ENCODE measurements around the gene MAP3K14. TPM values are rescaled to one million over a fixed set of nuclear protein-coding genes. Genes with fewer than 3 reads are reported as not detected.

The MAP3K14 gene
- total RNA-seq, 1 donor from 2014 or later = 0.34 TPM

DNA sequence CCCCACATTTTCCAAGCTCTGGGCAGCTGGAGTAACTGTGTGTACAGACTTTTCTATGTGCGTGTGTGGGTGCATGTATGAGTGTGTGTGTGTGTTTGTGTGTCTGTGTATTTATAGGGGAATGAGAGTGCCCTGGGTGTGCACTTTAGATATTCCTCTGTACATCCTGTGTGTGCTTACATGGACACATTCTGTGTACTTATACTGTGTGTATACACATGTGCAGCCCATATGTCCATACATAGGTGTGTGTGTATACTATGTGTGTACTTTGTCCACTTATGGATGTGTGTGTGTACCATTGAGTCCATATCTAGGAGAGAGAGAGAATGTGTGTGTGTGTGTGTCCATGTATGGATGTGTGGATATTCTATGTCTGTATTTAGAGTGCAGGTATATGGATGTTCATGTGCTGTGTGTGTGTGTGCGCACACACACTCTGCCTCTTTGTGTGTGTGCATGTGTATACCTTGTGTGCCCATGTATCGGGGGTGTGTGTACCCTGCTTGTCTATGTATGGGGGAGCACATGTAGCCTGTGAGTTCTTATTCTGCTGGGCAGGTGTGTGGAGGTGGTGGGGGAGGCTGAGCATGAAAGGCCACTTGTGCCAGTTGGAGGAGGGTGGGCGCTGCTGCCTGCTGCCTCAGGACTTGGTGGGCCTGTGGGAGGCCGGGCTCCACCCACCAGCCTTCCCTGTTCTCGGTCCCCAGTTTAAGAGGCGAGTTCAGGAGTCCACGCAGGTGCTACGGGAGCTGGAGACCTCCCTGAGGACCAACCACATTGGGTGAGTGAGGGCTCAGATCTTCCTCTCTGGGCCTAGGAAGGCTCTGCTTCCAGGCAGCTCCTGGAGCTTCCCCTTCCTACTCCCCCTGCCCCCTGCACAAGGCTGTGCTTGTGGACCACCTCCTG is 84.1 kb downstream of the MAP3K14 start:
- H4K20me1 ChIP-seq (ENCODE audit: low read depth) = no peaks in the 10 kb centered on the region
- no peaks in the 10 kb centered on the region for H3K9me3 ChIP-seq (ENCODE audit: low read depth)
- no peaks in the 10 kb centered on the region for H3K36me3 Mint-ChIP-seq
- H3K9me3 Mint-ChIP-seq = no peaks in the 10 kb centered on the region
- no peaks in the 10 kb centered on the region for H3K79me2 ChIP-seq (ENCODE audit: low read depth)
- no peak overlapping the region for H2AFZ ChIP-seq (replicated peaks)
- H3F3A ChIP-seq (ENCODE audit: low read depth) = peaks cover 5% of the 10 kb centered on the region
- H3K4me1 Mint-ChIP-seq = peaks cover 3% of the 10 kb centered on the region
- H3K4me2 ChIP-seq = no peak overlapping the region
- TF ChIP-seq EZH2 (IDR thresholded peaks at IDR 0.05) (no peak), EZH2phosphoT487 (IDR thresholded peaks at IDR 0.05) (no peak)
- TF ChIP-seq, protein P1, sequence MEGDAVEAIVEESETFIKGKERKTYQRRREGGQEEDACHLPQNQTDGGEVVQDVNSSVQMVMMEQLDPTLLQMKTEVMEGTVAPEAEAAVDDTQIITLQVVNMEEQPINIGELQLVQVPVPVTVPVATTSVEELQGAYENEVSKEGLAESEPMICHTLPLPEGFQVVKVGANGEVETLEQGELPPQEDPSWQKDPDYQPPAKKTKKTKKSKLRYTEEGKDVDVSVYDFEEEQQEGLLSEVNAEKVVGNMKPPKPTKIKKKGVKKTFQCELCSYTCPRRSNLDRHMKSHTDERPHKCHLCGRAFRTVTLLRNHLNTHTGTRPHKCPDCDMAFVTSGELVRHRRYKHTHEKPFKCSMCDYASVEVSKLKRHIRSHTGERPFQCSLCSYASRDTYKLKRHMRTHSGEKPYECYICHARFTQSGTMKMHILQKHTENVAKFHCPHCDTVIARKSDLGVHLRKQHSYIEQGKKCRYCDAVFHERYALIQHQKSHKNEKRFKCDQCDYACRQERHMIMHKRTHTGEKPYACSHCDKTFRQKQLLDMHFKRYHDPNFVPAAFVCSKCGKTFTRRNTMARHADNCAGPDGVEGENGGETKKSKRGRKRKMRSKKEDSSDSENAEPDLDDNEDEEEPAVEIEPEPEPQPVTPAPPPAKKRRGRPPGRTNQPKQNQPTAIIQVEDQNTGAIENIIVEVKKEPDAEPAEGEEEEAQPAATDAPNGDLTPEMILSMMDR (IDR thresholded peaks at IDR 0.05) = no peak
- no peak overlapping the region for H3K9ac ChIP-seq
- no peak overlapping the region for H3K27ac ChIP-seq
- no peak overlapping the region for H3K4me3 ChIP-seq
- no peak overlapping the region for H3K27ac Mint-ChIP-seq
- peaks cover 12% of the 10 kb centered on the region for H3K27me3 Mint-ChIP-seq (ENCODE audit: insufficient read depth, low read depth)
- peaks cover 16% of the 10 kb centered on the region for H3K4me1 ChIP-seq
- no peaks in the 10 kb centered on the region for H3K36me3 ChIP-seq
- no peaks in the 10 kb centered on the region for H3K27me3 ChIP-seq
- no peak overlapping the region for H3K4me3 Mint-ChIP-seq
- DNase-seq (ENCODE audit: low spot score) = no peak

DNA sequence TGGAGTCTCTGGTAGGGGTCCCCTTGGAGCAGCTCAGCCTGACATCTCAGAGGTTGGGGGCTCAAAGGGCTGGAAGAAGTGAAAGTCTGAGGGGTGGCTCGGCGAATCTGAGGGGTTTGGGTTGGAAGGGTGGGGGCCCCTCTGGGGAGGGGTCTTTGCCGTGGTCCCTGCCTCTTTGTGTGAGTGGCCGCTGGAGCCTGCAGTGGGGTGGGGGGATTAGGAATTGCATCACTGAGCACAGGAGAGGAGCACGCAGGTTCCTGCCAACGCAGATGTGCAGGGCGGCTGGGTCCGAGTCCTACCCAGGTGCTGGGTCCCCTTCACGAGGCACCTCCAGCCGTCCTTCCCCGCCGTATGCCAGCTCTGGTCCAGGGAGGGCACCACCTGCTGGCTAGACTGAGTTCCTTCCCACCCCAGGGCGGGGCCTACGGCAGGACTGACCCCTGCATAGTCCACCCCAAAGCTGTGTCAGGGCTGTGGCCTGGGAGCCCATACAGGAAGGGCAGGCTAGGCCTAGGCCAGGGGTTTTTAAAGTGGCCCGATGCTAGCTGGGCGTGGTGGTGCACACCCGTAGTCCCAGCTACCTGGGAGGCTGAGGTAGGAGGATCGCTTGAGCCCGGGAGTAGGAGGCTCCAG is 85.2 kb downstream of the MAP3K14 start:
- Histone ChIP-seq H2AFZ (replicated peaks) (no peak overlapping the region), H4K20me1 (ENCODE audit: low read depth) (no peaks in the 10 kb centered on the region), H3K27me3 (no peaks in the 10 kb centered on the region), H3K4me3 (no peak overlapping the region), H3K4me1 (peaks cover 16% of the 10 kb centered on the region), H3K27ac (no peak overlapping the region), H3K36me3 (no peaks in the 10 kb centered on the region), H3K4me2 (no peak overlapping the region), H3K9ac (no peak overlapping the region), H3F3A (ENCODE audit: low read depth) (peaks cover 5% of the 10 kb centered on the region), H3K79me2 (ENCODE audit: low read depth) (no peaks in the 10 kb centered on the region), H3K9me3 (ENCODE audit: low read depth) (no peaks in the 10 kb centered on the region)
- peak; percentile 68 for DNase-seq (ENCODE audit: low spot score)
- Mint-ChIP-seq H3K4me1 (peaks cover 3% of the 10 kb centered on the region), H3K27ac (no peak overlapping the region), H3K27me3 (ENCODE audit: insufficient read depth, low read depth) (peaks cover 10% of the 10 kb centered on the region), H3K4me3 (no peak overlapping the region), H3K9me3 (no peaks in the 10 kb centered on the region), H3K36me3 (no peaks in the 10 kb centered on the region)
- TF ChIP-seq EZH2phosphoT487 (IDR thresholded peaks at IDR 0.05) (no peak), EZH2 (IDR thresholded peaks at IDR 0.05) (no peak)
- TF ChIP-seq, protein P1 (IDR thresholded peaks at IDR 0.05) = peak; percentile 54

- DNase-seq (ENCODE audit: low spot score) = no peak
- Histone ChIP-seq H3K4me1 (peaks cover 16% of the 10 kb centered on the region), H3K27me3 (no peaks in the 10 kb centered on the region), H3K4me3 (no peak overlapping the region), H3K79me2 (ENCODE audit: low read depth) (no peaks in the 10 kb centered on the region), H2AFZ (replicated peaks) (no peak overlapping the region), H4K20me1 (ENCODE audit: low read depth) (no peaks in the 10 kb centered on the region), H3K9ac (no peak overlapping the region), H3K9me3 (ENCODE audit: low read depth) (no peaks in the 10 kb centered on the region), H3K27ac (no peak overlapping the region), H3K4me2 (no peak overlapping the region), H3K36me3 (no peaks in the 10 kb centered on the region), H3F3A (ENCODE audit: low read depth) (peaks cover 5% of the 10 kb centered on the region)
- H3K4me3 Mint-ChIP-seq = no peak overlapping the region
- H3K9me3 Mint-ChIP-seq = no peaks in the 10 kb centered on the region
- no peaks in the 10 kb centered on the region for H3K36me3 Mint-ChIP-seq
- H3K27me3 Mint-ChIP-seq (ENCODE audit: insufficient read depth, low read depth) = peaks cover 12% of the 10 kb centered on the region
- H3K4me1 Mint-ChIP-seq = peaks cover 3% of the 10 kb centered on the region
- H3K27ac Mint-ChIP-seq = no peak overlapping the region
- TF ChIP-seq EZH2 (IDR thresholded peaks at IDR 0.05) = no peak
Measured at GRCh38 chr17:45230787-45231480, 85.9 kb downstream of the MAP3K14 start.

Data from neural progenitor cell (in vitro differentiated cells).